Measurements from ENCODE around the gene POLR3H.

The POLR3H gene

GRCh38 chr22:41488596-41489385 is 55.5 kb downstream of the POLR3H start:
- Histone ChIP-seq H3K36me3 (ENCODE audit: control insufficient read depth, insufficient read depth, low read length) (peaks cover 1% of the 10 kb centered on the region; the same call in 1 of the 2 replicates), H3K4me3 (replicated peaks; ENCODE audit: low read depth, low read length) (no peak overlapping the region), H3K27me3 (replicated peaks; ENCODE audit: control insufficient read depth, insufficient read depth, low read length) (no peaks in the 10 kb centered on the region)
- no peak for DNase-seq (ENCODE audit: extremely low read depth, insufficient read length)
- no peak for TF ChIP-seq CTCF (IDR thresholded peaks at IDR 0.05; ENCODE audit: insufficient read depth, low read length, poor library complexity, severe bottlenecking)

GRCh38 chr22:41488076-41488475 is 56.2 kb downstream of the POLR3H start:
- TF ChIP-seq CTCF (IDR thresholded peaks at IDR 0.05; ENCODE audit: insufficient read depth, low read length, poor library complexity, severe bottlenecking) = no peak
- DNase-seq (ENCODE audit: extremely low read depth, insufficient read length) = no peak
- no peaks in the 10 kb centered on the region for H3K27me3 ChIP-seq (replicated peaks; ENCODE audit: control insufficient read depth, insufficient read depth, low read length)
- H3K36me3 ChIP-seq (ENCODE audit: control insufficient read depth, insufficient read depth, low read length) = peaks cover 1% of the 10 kb centered on the region; the same call in 1 of the 2 replicates
- H3K4me3 ChIP-seq (replicated peaks; ENCODE audit: low read depth, low read length) = no peak overlapping the region

- no peaks in the 10 kb centered on the region for H3K27me3 ChIP-seq (replicated peaks; ENCODE audit: control insufficient read depth, insufficient read depth, low read length)
- no peak overlapping the region for H3K4me3 ChIP-seq (replicated peaks; ENCODE audit: low read depth, low read length)
- no peaks in the 10 kb centered on the region for H3K36me3 ChIP-seq (ENCODE audit: control insufficient read depth, insufficient read depth, low read length)
- DNase-seq (ENCODE audit: extremely low read depth, insufficient read length) = no peak
- TF ChIP-seq CTCF (IDR thresholded peaks at IDR 0.05; ENCODE audit: insufficient read depth, low read length, poor library complexity, severe bottlenecking) = no peak
Observed at GRCh38 chr22:41487037-41487935, 57.0 kb downstream of the POLR3H start.

- no peak for TF ChIP-seq CTCF (IDR thresholded peaks at IDR 0.05; ENCODE audit: insufficient read depth, low read length, poor library complexity, severe bottlenecking)
- H3K36me3 ChIP-seq (ENCODE audit: control insufficient read depth, insufficient read depth, low read length) = no peaks in the 10 kb centered on the region
- DNase-seq (ENCODE audit: extremely low read depth, insufficient read length) = no peak
- H3K4me3 ChIP-seq (replicated peaks; ENCODE audit: low read depth, low read length) = no peak overlapping the region
- H3K27me3 ChIP-seq (replicated peaks; ENCODE audit: control insufficient read depth, insufficient read depth, low read length) = no peaks in the 10 kb centered on the region
Observed at GRCh38 chr22:41485033-41485432, 59.2 kb downstream of the POLR3H start.

GRCh38 chr22:41482319-41482935 is 61.8 kb downstream of the POLR3H start:
- no peak for DNase-seq (ENCODE audit: extremely low read depth, insufficient read length)
- no peaks in the 10 kb centered on the region; the same call in 1 of the 2 replicates for H3K36me3 ChIP-seq (ENCODE audit: control insufficient read depth, insufficient read depth, low read length)
- H3K4me3 ChIP-seq (replicated peaks; ENCODE audit: low read depth, low read length) = no peak overlapping the region
- no peak for TF ChIP-seq CTCF (IDR thresholded peaks at IDR 0.05; ENCODE audit: insufficient read depth, low read length, poor library complexity, severe bottlenecking)
- no peaks in the 10 kb centered on the region for H3K27me3 ChIP-seq (replicated peaks; ENCODE audit: control insufficient read depth, insufficient read depth, low read length)
